ENCODE data around the gene HYAL2. TPM values are rescaled to one million over a fixed set of nuclear protein-coding genes. Genes with fewer than 3 reads are reported as not detected.
A peak's percentile ranks its signal among the peaks of the same experiment; 100 is the strongest.

Gene HYAL2
- polyA plus RNA-seq, 4 donors = 11.0 to 124 (median 23.6) TPM

GRCh38 chr3:50330330-50330729 is 7.8 kb upstream of the HYAL2 start:
- 93 to 97% (median 96%) methylated on average over 10 of the region's 10 CpGs for WGBS, 3 donors
- DNase-seq (no peak), FAIRE-seq (no peak)
- peaks cover 0 to 24% (median 9%) of the 10 kb centered on the region in 3 donors for H3K4me1 ChIP-seq (ENCODE audit: control insufficient read depth in 3 of 3, insufficient read depth in 2 of 3, low read depth in 1 of 3, low read length in 2 of 3)
- H3K27ac ChIP-seq (ENCODE audit: low read depth in 1 of 3, low read length in 2 of 3) = no peak overlapping the region
- no peak overlapping the region for H3K4me3 ChIP-seq (ENCODE audit: low read depth in 1 of 3, low read length in 3 of 3)
- no peaks in the 10 kb centered on the region for H3K9me3 ChIP-seq (ENCODE audit: control insufficient read depth in 2 of 2, insufficient read depth in 1 of 2, low read depth in 1 of 2, low read length in 1 of 2)
- H3K36me3 ChIP-seq (ENCODE audit: control insufficient read depth in 3 of 3, insufficient read depth in 2 of 3, low read depth in 1 of 3, low read length in 3 of 3) = peaks cover 12 to 77% (median 14%) of the 10 kb centered on the region in 3 donors
- no peaks in the 10 kb centered on the region for H3K27me3 ChIP-seq (ENCODE audit: control insufficient read depth in 3 of 3, insufficient read depth in 3 of 3, low read length in 3 of 3)

GRCh38 chr3:50327943-50328691 is 5.6 kb upstream of the HYAL2 start, which contains the start of gene TUSC2:
Gene TUSC2, minus strand, starts transcription at chr3:50328223. Its CDS starts 124 bp downstream, at chr3:50328099.
- Histone ChIP-seq H3K36me3 (ENCODE audit: control insufficient read depth in 3 of 3, insufficient read depth in 2 of 3, low read depth in 1 of 3, low read length in 3 of 3) (peaks cover 14 to 70% (median 15%) of the 10 kb centered on the region in 3 donors), H3K27me3 (ENCODE audit: control insufficient read depth in 3 of 3, insufficient read depth in 3 of 3, low read length in 3 of 3) (no peaks in the 10 kb centered on the region), H3K9me3 (ENCODE audit: control insufficient read depth in 2 of 2, insufficient read depth in 1 of 2, low read depth in 1 of 2, low read length in 1 of 2) (no peaks in the 10 kb centered on the region), H3K27ac (ENCODE audit: low read depth in 1 of 3, low read length in 2 of 3) (peak within 1 kb of the TSS; percentile 64 to 88 (median 67)), H3K4me1 (ENCODE audit: control insufficient read depth in 3 of 3, insufficient read depth in 2 of 3, low read depth in 1 of 3, low read length in 2 of 3) (peaks cover 0 to 32% (median 6%) of the 10 kb centered on the region in 3 donors), H3K4me3 (ENCODE audit: low read depth in 1 of 3, low read length in 3 of 3) (peak within 1 kb of the TSS; percentile 89 to 95 (median 95))
- no peak for FAIRE-seq
- 2% methylated on average over 48 to 55 of the region's 55 CpGs for WGBS, 3 donors
- peak; percentile 99 for DNase-seq

- Histone ChIP-seq H3K4me3 (ENCODE audit: low read depth in 1 of 3, low read length in 3 of 3) (peak overlapping the region; percentile 89 to 95 (median 95)), H3K27me3 (ENCODE audit: control insufficient read depth in 3 of 3, insufficient read depth in 3 of 3, low read length in 3 of 3) (no peaks in the 10 kb centered on the region), H3K4me1 (ENCODE audit: control insufficient read depth in 3 of 3, insufficient read depth in 2 of 3, low read depth in 1 of 3, low read length in 2 of 3) (peaks cover 0 to 42% (median 6%) of the 10 kb centered on the region in 3 donors), H3K27ac (ENCODE audit: low read depth in 1 of 3, low read length in 2 of 3) (peak overlapping the region in 1 of 3 donors; percentile 67), H3K9me3 (ENCODE audit: control insufficient read depth in 2 of 2, insufficient read depth in 1 of 2, low read depth in 1 of 2, low read length in 1 of 2) (no peaks in the 10 kb centered on the region), H3K36me3 (ENCODE audit: control insufficient read depth in 3 of 3, insufficient read depth in 2 of 3, low read depth in 1 of 3, low read length in 3 of 3) (peaks cover 14 to 61% (median 14%) of the 10 kb centered on the region in 3 donors)
- 56 to 76% (median 74%) methylated on average over 4 of the region's 4 CpGs for WGBS, 3 donors
- DNase-seq (no peak), FAIRE-seq (no peak)
Observed at GRCh38 chr3:50327129-50327528, 4.6 kb upstream of the HYAL2 start.

DNA sequence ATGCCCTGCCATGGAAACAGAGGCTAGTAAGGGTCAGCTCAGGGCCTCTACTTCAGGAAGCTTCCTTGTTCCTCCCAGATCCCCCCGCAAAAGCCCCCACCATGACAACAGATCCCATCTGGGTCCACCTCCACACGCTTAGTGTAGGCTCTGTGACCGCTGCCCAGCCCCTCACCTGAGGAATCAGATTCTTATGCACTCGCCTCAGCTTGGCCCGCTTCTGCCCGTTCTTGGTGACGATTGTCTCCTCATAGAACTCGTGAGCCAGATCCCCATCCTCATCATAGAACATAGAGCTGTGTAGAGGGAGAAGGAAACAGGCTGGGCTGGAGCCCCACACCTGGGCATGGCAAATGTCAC is 3.6 kb upstream of the HYAL2 start:
- DNase-seq = no peak

DNA sequence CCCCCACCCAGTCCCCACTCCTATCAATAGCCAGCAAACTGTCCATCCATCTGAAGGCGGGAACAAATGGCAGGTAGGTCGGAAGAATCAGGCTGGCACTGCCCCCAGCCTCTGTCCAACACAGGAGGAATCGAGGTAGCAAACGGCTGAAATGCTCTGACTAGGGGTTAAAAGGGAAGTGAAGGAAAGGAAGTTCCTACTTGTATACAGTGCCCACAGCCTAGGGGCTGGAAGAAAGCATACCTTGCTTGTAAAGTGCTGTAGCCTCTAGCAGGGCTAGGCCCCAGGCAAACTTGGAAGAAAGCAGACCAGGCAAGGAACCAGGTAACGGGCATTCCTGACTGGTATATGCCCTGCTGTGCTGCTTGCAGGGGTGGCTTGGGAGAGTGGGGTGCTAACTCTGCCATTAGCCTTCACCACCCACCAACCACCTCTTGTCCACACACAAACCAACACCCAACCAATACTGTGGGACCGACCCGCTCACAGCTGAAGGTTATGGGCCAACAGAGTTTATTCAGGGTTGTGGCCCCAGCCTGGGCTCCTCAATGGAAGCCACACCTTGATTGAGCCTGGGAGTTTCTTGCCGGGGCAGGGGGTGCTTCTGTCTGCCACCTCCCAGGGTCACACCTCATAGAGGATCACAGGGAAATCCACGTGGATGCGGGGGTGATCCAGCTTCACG is 3.1 kb upstream of the HYAL2 start:
- H3K36me3 ChIP-seq (ENCODE audit: control insufficient read depth in 3 of 3, insufficient read depth in 2 of 3, low read depth in 1 of 3, low read length in 3 of 3) = peaks cover 7 to 46% (median 8%) of the 10 kb centered on the region in 3 donors
- 81 to 89% (median 85%) methylated on average over 11 of the region's 11 CpGs for WGBS, 3 donors
- peaks cover 0 to 46% (median 6%) of the 10 kb centered on the region in 3 donors for H3K4me1 ChIP-seq (ENCODE audit: control insufficient read depth in 3 of 3, insufficient read depth in 2 of 3, low read depth in 1 of 3, low read length in 2 of 3)
- no peak overlapping the region for H3K4me3 ChIP-seq (ENCODE audit: low read depth in 1 of 3, low read length in 3 of 3)
- H3K27me3 ChIP-seq (ENCODE audit: control insufficient read depth in 3 of 3, insufficient read depth in 3 of 3, low read length in 3 of 3) = no peaks in the 10 kb centered on the region
- H3K9me3 ChIP-seq (ENCODE audit: control insufficient read depth in 2 of 2, insufficient read depth in 1 of 2, low read depth in 1 of 2, low read length in 1 of 2) = no peaks in the 10 kb centered on the region
- FAIRE-seq (no peak), DNase-seq (no peak)
- no peak overlapping the region for H3K27ac ChIP-seq (ENCODE audit: low read depth in 1 of 3, low read length in 2 of 3)

More for the DNA sequence above, 3.6 kb upstream of the HYAL2 start:
- peaks cover 8 to 51% (median 11%) of the 10 kb centered on the region in 3 donors for H3K36me3 ChIP-seq (ENCODE audit: control insufficient read depth in 3 of 3, insufficient read depth in 2 of 3, low read depth in 1 of 3, low read length in 3 of 3)
- FAIRE-seq = no peak
- H3K27ac ChIP-seq (ENCODE audit: low read depth in 1 of 3, low read length in 2 of 3) = no peak overlapping the region
- no peaks in the 10 kb centered on the region for H3K9me3 ChIP-seq (ENCODE audit: control insufficient read depth in 2 of 2, insufficient read depth in 1 of 2, low read depth in 1 of 2, low read length in 1 of 2)
- H3K4me1 ChIP-seq (ENCODE audit: control insufficient read depth in 3 of 3, insufficient read depth in 2 of 3, low read depth in 1 of 3, low read length in 2 of 3) = peaks cover 0 to 46% (median 6%) of the 10 kb centered on the region in 3 donors
- H3K4me3 ChIP-seq (ENCODE audit: low read depth in 1 of 3, low read length in 3 of 3) = no peak overlapping the region
- H3K27me3 ChIP-seq (ENCODE audit: control insufficient read depth in 3 of 3, insufficient read depth in 3 of 3, low read length in 3 of 3) = no peaks in the 10 kb centered on the region
- WGBS, 3 donors = 90 to 93% (median 91%) methylated on average over 8 of the region's 8 CpGs

DNA sequence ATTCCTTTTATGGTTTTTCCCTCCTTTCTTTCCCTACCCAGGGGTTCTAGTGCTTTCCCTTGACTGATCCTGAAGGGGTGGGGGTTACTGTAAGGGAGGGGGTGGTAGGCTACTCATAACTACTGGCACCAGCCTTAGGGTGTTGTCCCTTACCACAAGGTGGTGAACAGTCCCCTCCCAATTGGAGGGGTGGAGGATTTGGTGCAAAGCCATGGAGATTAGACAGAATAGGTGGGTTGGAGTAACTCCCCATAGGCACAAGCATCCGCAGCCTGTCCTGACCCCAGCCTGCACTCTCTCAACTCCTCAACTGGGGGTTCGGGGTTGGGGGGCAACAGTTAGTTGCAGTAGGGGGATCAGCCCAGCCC is 2.6 kb upstream of the HYAL2 start:
- peak overlapping the region in 1 of 3 donors; percentile 17 for H3K27ac ChIP-seq (ENCODE audit: low read depth in 1 of 3, low read length in 2 of 3)

GRCh38 chr3:50324351-50325112 is 2.0 kb upstream of the HYAL2 start:
- Histone ChIP-seq H3K27ac (ENCODE audit: low read depth in 1 of 3, low read length in 2 of 3) (peak overlapping the region in 2 of 3 donors; percentile 55 to 96), H3K4me1 (ENCODE audit: control insufficient read depth in 3 of 3, insufficient read depth in 2 of 3, low read depth in 1 of 3, low read length in 2 of 3) (peaks cover 2 to 55% (median 9%) of the 10 kb centered on the region in 3 donors), H3K36me3 (ENCODE audit: control insufficient read depth in 3 of 3, insufficient read depth in 2 of 3, low read depth in 1 of 3, low read length in 3 of 3) (peaks cover 0 to 45% (median 3%) of the 10 kb centered on the region in 3 donors), H3K27me3 (ENCODE audit: control insufficient read depth in 3 of 3, insufficient read depth in 3 of 3, low read length in 3 of 3) (no peaks in the 10 kb centered on the region), H3K9me3 (ENCODE audit: control insufficient read depth in 2 of 2, insufficient read depth in 1 of 2, low read depth in 1 of 2, low read length in 1 of 2) (no peaks in the 10 kb centered on the region), H3K4me3 (ENCODE audit: low read depth in 1 of 3, low read length in 3 of 3) (no peak overlapping the region)
- FAIRE-seq (no peak), DNase-seq (peak; percentile 64 to 90)
- 37 to 49% (median 46%) methylated on average over 4 of the region's 4 CpGs for WGBS, 3 donors

More for the DNA sequence above, 2.6 kb upstream of the HYAL2 start:
- no peak for DNase-seq
- H3K4me3 ChIP-seq (ENCODE audit: low read depth in 1 of 3, low read length in 3 of 3) = no peak overlapping the region
- H3K36me3 ChIP-seq (ENCODE audit: control insufficient read depth in 3 of 3, insufficient read depth in 2 of 3, low read depth in 1 of 3, low read length in 3 of 3) = peaks cover 2 to 45% (median 3%) of the 10 kb centered on the region in 3 donors
- FAIRE-seq = no peak
- H3K27me3 ChIP-seq (ENCODE audit: control insufficient read depth in 3 of 3, insufficient read depth in 3 of 3, low read length in 3 of 3) = no peaks in the 10 kb centered on the region
- H3K4me1 ChIP-seq (ENCODE audit: control insufficient read depth in 3 of 3, insufficient read depth in 2 of 3, low read depth in 1 of 3, low read length in 2 of 3) = peaks cover 0 to 50% (median 7%) of the 10 kb centered on the region in 3 donors
- H3K9me3 ChIP-seq (ENCODE audit: control insufficient read depth in 2 of 2, insufficient read depth in 1 of 2, low read depth in 1 of 2, low read length in 1 of 2) = no peaks in the 10 kb centered on the region
- WGBS, 3 donors = 82 to 87% (median 83%) methylated on average over 2 of the region's 2 CpGs
